ENCODE results near the gene SLC6A16.
"Not testable (repeated sequence)": the region's sequence is repeated elsewhere in the genome, so short reads cannot be mapped to it uniquely, and the experiment has no call there.

The SLC6A16 gene

GRCh38 chr19:49344505-49345423, 19.8 kb upstream of the SLC6A16 start:
- no peak for DNase-seq (ENCODE audit: low read depth)

DNA sequence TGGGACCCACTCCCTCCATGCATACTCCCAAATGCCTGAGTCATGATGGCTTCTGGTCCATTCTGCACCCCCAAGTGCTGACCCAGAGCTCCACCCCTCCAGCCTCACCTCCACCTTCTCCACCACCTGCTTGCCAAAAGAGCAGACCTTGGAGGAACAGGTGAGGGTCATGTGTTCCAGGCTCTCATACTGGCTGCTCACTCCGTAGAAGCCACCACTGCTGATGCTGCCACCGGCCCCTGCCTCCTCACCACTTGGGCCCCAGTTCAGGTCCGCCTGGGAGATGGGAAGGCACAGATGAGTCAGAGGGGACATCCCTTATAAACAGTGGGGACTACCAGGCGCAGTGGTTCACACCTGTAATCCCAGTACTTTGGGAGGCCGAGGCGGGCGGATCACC, 18.1 kb upstream of the SLC6A16 start:
- no peak for DNase-seq (ENCODE audit: low read depth)

DNA sequence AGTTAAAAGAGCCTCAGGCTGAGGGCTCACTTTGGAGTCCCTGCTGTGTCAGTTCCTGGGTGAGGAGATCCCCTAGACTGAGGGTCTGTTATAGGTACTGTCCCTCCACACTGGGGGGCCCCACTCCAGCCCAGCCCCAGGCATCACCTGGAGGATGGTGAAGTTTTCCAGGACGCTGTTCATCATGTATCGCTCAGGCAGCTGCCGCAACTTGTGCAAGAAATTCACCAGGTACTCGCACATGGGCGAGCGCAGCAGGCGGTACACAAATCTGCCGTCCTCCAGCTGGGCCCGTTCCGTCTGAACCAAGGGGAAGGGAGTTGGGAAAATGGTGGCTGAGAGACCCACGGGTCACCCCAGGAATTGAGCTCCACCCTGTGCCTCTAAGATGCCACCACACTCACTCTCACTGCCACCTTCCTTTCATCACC, 17.3 kb upstream of the SLC6A16 start:
- DNase-seq (ENCODE audit: low read depth) = no peak

GRCh38 chr19:49340865-49341718, 16.1 kb upstream of the SLC6A16 start:
- no peak for DNase-seq (ENCODE audit: low read depth)

GRCh38 chr19:49340069-49340864, 15.3 kb upstream of the SLC6A16 start:
- no peak for DNase-seq (ENCODE audit: low read depth)

- DNase-seq (ENCODE audit: low read depth) = no peak
These were observed 14.5 kb upstream of the SLC6A16 start for GRCh38 chr19:49339301-49340068.

DNA sequence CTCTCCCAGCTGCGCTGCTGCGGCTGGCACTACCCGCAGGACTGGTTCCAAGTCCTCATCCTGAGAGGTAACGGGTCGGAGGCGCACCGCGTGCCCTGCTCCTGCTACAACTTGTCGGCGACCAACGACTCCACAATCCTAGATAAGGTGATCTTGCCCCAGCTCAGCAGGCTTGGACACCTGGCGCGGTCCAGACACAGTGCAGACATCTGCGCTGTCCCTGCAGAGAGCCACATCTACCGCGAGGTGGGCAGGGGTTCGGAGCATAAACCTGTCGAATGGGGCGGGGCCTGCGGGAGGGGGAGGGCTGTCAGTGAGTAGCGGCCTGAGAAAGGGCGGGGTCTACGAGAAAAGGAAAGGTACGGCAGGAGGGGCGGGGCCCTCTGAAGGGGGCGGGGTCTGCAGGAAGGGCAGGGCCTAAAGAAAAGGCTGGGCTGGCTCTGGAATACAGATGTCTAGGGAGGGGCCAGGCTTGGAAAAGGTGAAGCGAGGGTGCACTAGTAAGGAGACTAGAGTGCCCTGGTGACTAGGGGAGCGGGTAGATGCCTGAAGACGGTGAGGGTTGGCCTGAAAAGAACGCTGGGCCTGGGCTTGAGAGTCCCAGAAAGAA, 13.8 kb upstream of the SLC6A16 start:
- DNase-seq (ENCODE audit: low read depth) = no peak

GRCh38 chr19:49338023-49338677, 13.2 kb upstream of the SLC6A16 start:
- DNase-seq (ENCODE audit: low read depth) = no peak

- no peak for DNase-seq (ENCODE audit: low read depth)
These were observed 12.5 kb upstream of the SLC6A16 start for GRCh38 chr19:49337267-49338022.

DNA sequence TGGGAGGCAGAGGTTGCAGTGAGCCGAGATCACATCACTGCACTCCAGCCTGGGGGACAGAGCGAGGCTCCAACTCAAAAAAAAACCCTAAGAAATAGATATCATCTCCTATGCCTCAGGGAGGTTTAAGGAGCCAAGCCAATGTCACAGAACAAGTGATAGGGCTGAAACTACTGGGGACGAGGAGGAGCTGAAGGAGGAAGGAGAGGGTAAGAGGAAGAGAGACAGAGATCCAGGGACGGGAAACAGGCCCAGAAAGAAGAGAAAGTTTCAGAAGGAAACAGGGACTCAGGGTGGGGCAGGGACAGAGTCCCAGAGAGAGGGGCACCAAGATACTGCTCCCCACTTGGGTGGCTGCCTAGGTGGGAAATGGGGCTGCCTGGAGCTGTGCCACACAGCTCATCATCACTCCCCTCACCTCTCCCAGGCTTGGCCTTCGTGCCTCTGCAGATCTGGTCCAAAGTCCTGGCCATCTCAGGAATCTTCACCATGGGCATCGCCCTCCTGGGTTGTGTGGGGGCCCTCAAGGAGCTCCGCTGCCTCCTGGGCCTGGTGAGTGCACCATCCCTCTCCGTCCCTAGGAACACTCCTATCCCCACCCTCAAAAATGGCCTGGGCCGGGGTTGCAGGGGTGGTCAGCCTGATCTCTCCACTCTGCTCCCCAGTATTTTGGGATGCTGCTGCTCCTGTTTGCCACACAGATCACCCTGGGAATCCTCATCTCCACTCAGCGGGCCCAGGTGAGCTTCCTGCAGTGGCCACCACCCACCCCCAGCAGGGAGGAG, 11.7 kb upstream of the SLC6A16 start:
- DNase-seq (ENCODE audit: low read depth) = no peak

DNA sequence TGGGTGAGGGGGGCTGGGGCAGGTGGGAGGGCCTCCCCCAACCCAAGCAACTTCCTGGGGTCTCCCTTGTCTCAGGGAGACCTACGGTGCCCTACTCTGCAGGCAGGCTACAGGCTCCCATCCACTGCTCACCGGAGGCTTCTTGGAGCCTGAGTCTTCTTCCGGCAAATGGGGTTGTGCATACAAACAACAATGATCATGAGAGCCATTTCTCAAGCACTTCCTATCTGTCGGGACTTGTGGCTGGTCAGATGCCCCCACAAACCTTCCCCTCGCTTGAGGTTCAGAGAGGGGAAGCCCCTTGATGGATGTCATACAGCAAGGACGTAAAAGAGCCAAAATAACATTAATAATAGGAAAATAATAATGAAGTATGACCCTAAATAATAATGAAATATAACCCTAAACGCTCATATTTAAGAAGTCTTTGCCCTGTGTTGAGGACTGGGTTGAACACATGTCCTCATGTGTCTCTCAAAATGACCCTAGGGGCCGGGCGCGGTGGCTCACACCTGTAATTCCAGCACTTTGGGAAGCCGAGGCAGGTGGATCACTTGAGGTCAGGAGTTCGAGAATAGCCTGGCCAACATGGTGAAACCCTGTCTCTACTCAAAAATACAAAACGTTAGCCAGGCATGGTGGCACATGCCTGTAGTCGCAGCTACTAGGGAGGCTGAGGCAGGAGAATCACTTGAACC, 10.9 kb upstream of the SLC6A16 start:
- DNase-seq (ENCODE audit: low read depth) = no peak

DNA sequence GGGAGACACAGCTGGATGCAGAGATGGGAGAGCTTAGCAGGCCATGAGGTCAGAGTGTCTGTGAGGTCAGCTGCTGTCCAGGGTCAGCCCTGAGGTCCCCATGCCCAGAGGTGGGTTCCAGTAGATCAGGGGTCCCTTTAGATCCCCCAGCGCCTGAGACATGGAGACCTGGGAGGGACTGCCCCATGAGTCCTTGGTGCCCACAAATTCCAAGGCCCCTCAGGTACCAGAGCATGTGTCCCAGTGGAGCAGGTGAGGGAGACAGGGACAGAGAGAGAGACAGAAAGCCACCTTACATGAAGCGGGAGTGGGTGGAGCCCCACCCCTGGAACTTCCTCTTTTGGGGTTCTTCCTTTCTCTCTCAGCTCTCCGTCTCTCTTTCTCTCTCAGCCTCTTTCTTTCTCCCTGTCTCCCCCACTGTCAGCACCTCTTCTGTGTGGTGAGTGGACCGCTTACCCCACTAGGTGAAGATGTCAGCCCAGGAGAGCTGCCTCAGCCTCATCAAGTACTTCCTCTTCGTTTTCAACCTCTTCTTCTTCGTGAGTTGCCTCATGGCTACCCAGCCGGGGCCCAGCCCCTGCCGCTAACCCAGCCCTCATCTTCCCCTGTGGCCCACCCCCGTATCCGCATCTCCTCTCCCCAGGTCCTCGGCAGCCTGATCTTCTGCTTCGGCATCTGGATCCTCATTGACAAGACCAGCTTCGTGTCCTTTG, 10.2 kb upstream of the SLC6A16 start, which contains the start of gene CD37:
CD37 (plus strand) TSS at position 336 of the 713 bp plus-strand sequence; CDS start at position 471, 135 bp downstream.
- DNase-seq (ENCODE audit: low read depth) = no peak

- peak; percentile 31 for DNase-seq (ENCODE audit: low read depth)
These were observed 8.9 kb upstream of the SLC6A16 start for GRCh38 chr19:49333811-49334288.

DNA sequence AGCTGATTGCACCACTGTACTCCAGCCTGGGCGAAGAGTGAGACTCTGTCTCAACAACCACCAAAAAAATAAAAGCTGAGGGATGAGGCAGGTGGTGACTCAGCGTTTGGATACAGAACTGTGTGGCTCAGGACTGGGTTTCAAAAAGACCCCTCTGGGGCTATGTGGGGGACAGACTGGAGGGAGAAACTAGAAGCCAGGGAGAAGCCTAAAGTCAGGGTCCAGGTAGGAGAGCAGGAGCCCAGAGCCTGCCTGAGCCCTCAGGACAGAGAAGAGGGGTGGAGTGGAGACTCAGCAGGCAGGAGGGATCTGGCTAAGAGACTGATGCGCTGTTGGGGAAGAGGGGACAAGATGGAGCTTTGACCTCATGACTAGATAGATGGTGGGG, 8.4 kb upstream of the SLC6A16 start:
- no peak for DNase-seq (ENCODE audit: low read depth)

- not testable (repeated sequence) for DNase-seq (ENCODE audit: low read depth)
These were observed 7.9 kb upstream of the SLC6A16 start for GRCh38 chr19:49332691-49333417.

- DNase-seq (ENCODE audit: low read depth) = no peak
These were observed 6.6 kb upstream of the SLC6A16 start for GRCh38 chr19:49331616-49332055.
